Activated naive CD4-positive, alpha-beta T cell treated with anti-CD3 and anti-CD28 coated beads, Interleukin-2, amount 10 ng/mL, durations not matched to agents 7 days and 5 days (primary cell): Measurements from ENCODE around the gene PDE6D.

ENCODE experiments used
- CTCF ChIA-PET: fragments of 350-600 bp; sonication (Branson Sonifier 250); formaldehyde crosslinking; loops from one replicate; lab custom pipeline; 2021; ENCODE audit warnings: antibody characterized with exemption; lab: Charles Lee
- DNase-seq: peaks from one replicate; pipeline ENCODE4 v3.0.0-alpha.2; 2020
- H3K27ac Mint-ChIP-seq: one replicate; pipeline ENCODE4 v1.8.0; 2021; ENCODE audit warnings: mild to moderate bottlenecking, moderate library complexity, mixed read lengths
- H3K27me3 Mint-ChIP-seq: one replicate; pipeline ENCODE4 v1.8.0; 2021; ENCODE audit warnings: mild to moderate bottlenecking, mixed read lengths
- H3K36me3 Mint-ChIP-seq: one replicate; pipeline ENCODE4 v1.8.0; 2021; ENCODE audit warnings: mixed read lengths
- H3K4me1 Mint-ChIP-seq: one replicate; pipeline ENCODE4 v1.8.0; 2021; ENCODE audit warnings: mixed read lengths
- H3K4me3 Mint-ChIP-seq: one replicate; pipeline ENCODE4 v1.8.0; 2021; ENCODE audit warnings: mild to moderate bottlenecking, moderate library complexity, mixed read lengths
- H3K9me3 Mint-ChIP-seq: one replicate; pipeline ENCODE4 v1.8.0; 2021; ENCODE audit warnings: mixed read lengths

PDE6D gene

GRCh38 chr2:231682603-231683291, 98.3 kb downstream of the PDE6D start:
- Mint-ChIP-seq H3K36me3 (no peaks in the 10 kb centered on the region), H3K4me3 (no peak overlapping the region), H3K27ac (no peak overlapping the region), H3K27me3 (peaks cover 61% of the 10 kb centered on the region), H3K4me1 (peaks cover 18% of the 10 kb centered on the region), H3K9me3 (no peaks in the 10 kb centered on the region)
- CTCF ChIA-PET: interaction anchor here (0.7 to 21.6 kb wide), 3 partner anchors 8 to 118 kb away, joined by 3 to 473 read pairs (median 3); no protein-coding TSS in a partner anchor
- DNase-seq: no peak
